ENCODE data around the gene XRCC4. TPM values are rescaled to one million over a fixed set of nuclear protein-coding genes. Genes with fewer than 3 reads are reported as not detected.

XRCC4 gene
- total RNA-seq, 2 donors from 2014 or later, result 10.6 to 17.3 TPM

DNA sequence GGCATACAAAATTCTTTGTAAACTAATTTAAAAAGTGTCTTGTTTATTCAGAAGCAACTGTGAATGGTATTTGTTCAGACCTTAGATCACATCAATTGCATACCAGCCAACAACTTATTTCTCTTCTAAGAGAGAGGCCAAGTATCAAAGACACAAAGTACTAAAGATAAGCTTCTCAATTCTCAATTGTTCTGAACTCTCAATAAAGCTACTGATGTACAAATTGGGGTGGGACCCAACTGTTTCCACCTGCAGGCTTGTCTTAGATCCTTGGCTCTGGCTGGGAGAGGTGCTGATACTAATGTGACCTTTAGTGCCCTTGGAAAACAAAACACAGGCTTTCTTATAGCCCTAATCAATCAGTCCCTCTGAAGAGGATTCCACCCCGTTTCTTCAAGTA is 22.1 kb downstream of the XRCC4 start:
- TF ChIP-seq, protein P1, sequence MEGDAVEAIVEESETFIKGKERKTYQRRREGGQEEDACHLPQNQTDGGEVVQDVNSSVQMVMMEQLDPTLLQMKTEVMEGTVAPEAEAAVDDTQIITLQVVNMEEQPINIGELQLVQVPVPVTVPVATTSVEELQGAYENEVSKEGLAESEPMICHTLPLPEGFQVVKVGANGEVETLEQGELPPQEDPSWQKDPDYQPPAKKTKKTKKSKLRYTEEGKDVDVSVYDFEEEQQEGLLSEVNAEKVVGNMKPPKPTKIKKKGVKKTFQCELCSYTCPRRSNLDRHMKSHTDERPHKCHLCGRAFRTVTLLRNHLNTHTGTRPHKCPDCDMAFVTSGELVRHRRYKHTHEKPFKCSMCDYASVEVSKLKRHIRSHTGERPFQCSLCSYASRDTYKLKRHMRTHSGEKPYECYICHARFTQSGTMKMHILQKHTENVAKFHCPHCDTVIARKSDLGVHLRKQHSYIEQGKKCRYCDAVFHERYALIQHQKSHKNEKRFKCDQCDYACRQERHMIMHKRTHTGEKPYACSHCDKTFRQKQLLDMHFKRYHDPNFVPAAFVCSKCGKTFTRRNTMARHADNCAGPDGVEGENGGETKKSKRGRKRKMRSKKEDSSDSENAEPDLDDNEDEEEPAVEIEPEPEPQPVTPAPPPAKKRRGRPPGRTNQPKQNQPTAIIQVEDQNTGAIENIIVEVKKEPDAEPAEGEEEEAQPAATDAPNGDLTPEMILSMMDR (conservative IDR thresholded peaks at IDR 0.05), result no peak
- Histone ChIP-seq H3K36me3 (ENCODE audit: control insufficient read depth, insufficient read depth, low read length) (no peaks in the 10 kb centered on the region), H3K27ac (ENCODE audit: low read depth, low read length) (no peak overlapping the region), H3K9ac (ENCODE audit: extremely low read depth, low read length, poor library complexity, severe bottlenecking) (no peak overlapping the region), H3K4me3 (ENCODE audit: low read length) (peak overlapping the region; percentile 32), H3K4me1 (ENCODE audit: control insufficient read depth, insufficient read depth, low read length) (peaks cover 20% of the 10 kb centered on the region), H3K27me3 (ENCODE audit: control insufficient read depth, insufficient read depth, low read length, poor library complexity, severe bottlenecking) (no peaks in the 10 kb centered on the region), H3K9me3 (ENCODE audit: control insufficient read depth, low read length) (no peaks in the 10 kb centered on the region)
- no peak overlapping the region for H3K27ac Mint-ChIP-seq
- peaks cover 2% of the 10 kb centered on the region for H3K9me3 Mint-ChIP-seq
- no peaks in the 10 kb centered on the region for H3K36me3 Mint-ChIP-seq (ENCODE audit: low read depth)
- peaks cover 1% of the 10 kb centered on the region for H3K27me3 Mint-ChIP-seq (ENCODE audit: insufficient read depth)
- H3K4me3 Mint-ChIP-seq, result no peak overlapping the region
- no peak for DNase-seq
- H3K4me1 Mint-ChIP-seq, result peaks cover 29% of the 10 kb centered on the region
- WGBS, 2 experiments (ENCODE audit: insufficient coverage in 1 of 2, insufficient read length in 1 of 2), result 11 to 41% methylated on average over 1 of the region's 1 CpG

DNA sequence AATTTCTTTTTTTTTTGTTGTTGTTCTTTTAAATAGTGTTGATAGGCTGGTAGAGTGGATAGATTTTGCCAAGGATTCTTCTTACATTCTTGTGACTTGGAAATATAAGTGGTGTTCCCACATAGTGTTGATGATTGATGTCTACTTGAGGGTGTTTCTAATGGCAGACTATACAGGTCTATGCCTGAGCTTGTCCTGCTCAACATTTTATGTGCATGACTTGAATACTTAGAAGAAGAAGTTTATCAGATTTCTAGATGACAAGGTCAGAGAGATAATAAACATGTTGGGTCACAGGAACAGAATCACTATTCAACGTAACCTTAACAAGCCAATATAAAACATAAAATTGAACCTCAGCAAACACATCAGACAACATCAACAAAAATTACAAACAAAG is 24.2 kb downstream of the XRCC4 start:
- no peak overlapping the region for H3K4me3 ChIP-seq (ENCODE audit: low read length)
- peaks cover 20% of the 10 kb centered on the region for H3K4me1 ChIP-seq (ENCODE audit: control insufficient read depth, insufficient read depth, low read length)
- no peak overlapping the region for H3K4me3 Mint-ChIP-seq
- no peaks in the 10 kb centered on the region for H3K9me3 ChIP-seq (ENCODE audit: control insufficient read depth, low read length)
- WGBS, 2 experiments (ENCODE audit: insufficient coverage in 1 of 2, insufficient read length in 1 of 2), result 83% methylated on average over 1 of the region's 1 CpG; no CpG with 5 or more reads in 1 of the 2 experiments
- H3K4me1 Mint-ChIP-seq, result peaks cover 29% of the 10 kb centered on the region
- no peaks in the 10 kb centered on the region for H3K36me3 Mint-ChIP-seq (ENCODE audit: low read depth)
- no peaks in the 10 kb centered on the region for H3K36me3 ChIP-seq (ENCODE audit: control insufficient read depth, insufficient read depth, low read length)
- DNase-seq, result no peak
- no peaks in the 10 kb centered on the region for H3K9me3 Mint-ChIP-seq
- H3K27me3 Mint-ChIP-seq (ENCODE audit: insufficient read depth), result no peaks in the 10 kb centered on the region
- no peak overlapping the region for H3K9ac ChIP-seq (ENCODE audit: extremely low read depth, low read length, poor library complexity, severe bottlenecking)
- H3K27ac Mint-ChIP-seq, result no peak overlapping the region
- TF ChIP-seq, protein P1 (conservative IDR thresholded peaks at IDR 0.05), result no peak
- H3K27ac ChIP-seq (ENCODE audit: low read depth, low read length), result no peak overlapping the region
- H3K27me3 ChIP-seq (ENCODE audit: control insufficient read depth, insufficient read depth, low read length, poor library complexity, severe bottlenecking), result no peaks in the 10 kb centered on the region

DNA sequence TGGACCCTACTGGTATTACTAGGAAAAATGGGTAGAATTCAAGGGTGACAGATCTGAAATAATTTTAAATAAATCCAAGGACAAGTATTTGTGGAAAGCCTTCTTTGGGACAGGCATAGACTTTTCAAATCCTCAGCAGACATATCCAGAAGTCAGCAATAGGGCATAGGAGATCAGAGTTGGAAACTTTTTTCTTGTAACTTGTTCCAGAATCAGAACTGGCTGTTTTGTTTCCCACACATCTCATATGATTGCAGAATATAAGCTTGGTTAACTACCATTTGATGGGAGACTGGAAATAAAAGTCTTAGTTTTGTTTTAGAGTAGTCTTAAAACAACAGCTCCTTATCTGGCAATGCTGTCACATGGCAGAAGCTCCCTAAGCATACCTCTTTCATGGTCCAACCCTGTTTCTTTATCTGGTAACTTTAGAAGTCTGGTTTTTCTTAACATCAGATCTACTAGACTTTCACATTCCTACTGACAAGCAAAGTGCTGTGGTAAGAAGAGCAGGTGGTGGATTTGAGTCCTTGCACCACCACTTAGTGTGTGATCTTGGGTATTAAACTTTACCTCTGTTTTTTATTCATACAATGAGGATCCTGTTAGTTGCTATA is 25.1 kb downstream of the XRCC4 start:
- Mint-ChIP-seq H3K9me3 (no peaks in the 10 kb centered on the region), H3K4me1 (peaks cover 27% of the 10 kb centered on the region), H3K27ac (no peak overlapping the region), H3K27me3 (ENCODE audit: insufficient read depth) (no peaks in the 10 kb centered on the region), H3K4me3 (no peak overlapping the region), H3K36me3 (ENCODE audit: low read depth) (no peaks in the 10 kb centered on the region)
- Histone ChIP-seq H3K4me1 (ENCODE audit: control insufficient read depth, insufficient read depth, low read length) (peaks cover 18% of the 10 kb centered on the region), H3K9ac (ENCODE audit: extremely low read depth, low read length, poor library complexity, severe bottlenecking) (no peak overlapping the region), H3K27ac (ENCODE audit: low read depth, low read length) (no peak overlapping the region), H3K4me3 (ENCODE audit: low read length) (no peak overlapping the region), H3K36me3 (ENCODE audit: control insufficient read depth, insufficient read depth, low read length) (no peaks in the 10 kb centered on the region), H3K9me3 (ENCODE audit: control insufficient read depth, low read length) (no peaks in the 10 kb centered on the region), H3K27me3 (ENCODE audit: control insufficient read depth, insufficient read depth, low read length, poor library complexity, severe bottlenecking) (no peaks in the 10 kb centered on the region)
- no peak for DNase-seq
- TF ChIP-seq, protein P1 (conservative IDR thresholded peaks at IDR 0.05), result no peak

Data from endodermal cell (in vitro differentiated cells).